GM12878 (cell line): ENCODE measurements around the gene CTIF. TPM values are rescaled to one million over a fixed set of nuclear protein-coding genes. Genes with fewer than 3 reads are reported as not detected.

Source experiments
- ATAC-seq: fragments of 200-7000 bp; cut with Tn5 transposase; 3 replicates; pipeline ENCODE4 v1.9.1; 2020; ENCODE audit warnings: mild to moderate bottlenecking, moderate library complexity
- BruUV-seq: library from RNA; stranded (reverse); fragments of 400-500 nt; replicated peaks from 2 replicates; lab custom pipeline; 2021; lab: Mats Ljungman, UMichigan
- CTCF ChIA-PET: fragments of 300-600 bp; sonication (Branson Sonifier 250); formaldehyde crosslinking; extraction: SDS; loops from one replicate; lab custom pipeline; 2021; ENCODE audit warnings: inconsistent platforms; lab: Yijun Ruan, JAX
- POLR2A ChIA-PET: fragments of 350-600 bp; formaldehyde crosslinking; extraction: SDS; loops from one replicate; lab custom pipeline; 2021; ENCODE audit warnings: inconsistent platforms; lab: Charles Lee
- RAD21 ChIA-PET: fragments of 300-600 bp; sonication (Branson Sonifier 250); formaldehyde crosslinking; loops from one replicate; lab custom pipeline; 2023; ENCODE audit warnings: antibody characterized with exemption; ENCODE audit not compliant: unreplicated experiment; lab: Charles Lee
- SMC1A ChIA-PET: fragments of 300-600 bp; sonication (Branson Sonifier 250); formaldehyde crosslinking; loops from one replicate; lab custom pipeline; 2023; ENCODE audit not compliant: unreplicated experiment, uncharacterized antibody; lab: Charles Lee
- DNase-seq: peaks from one replicate; pipeline ENCODE4 v3.0.0-alpha.2; 2011; ENCODE audit warnings: low read depth, low spot score
- FAIRE-seq: peaks from 3 replicates; lab custom pipeline; 2011; peaks lifted over from hg19 to GRCh38; lab: Jason Lieb, UNC
- H2AFZ ChIP-seq: 2 replicates; pipeline ENCODE4 v1.6.0; 2011; ENCODE audit warnings: low read depth, low read length, control low read depth; ENCODE audit not compliant: control insufficient read depth
- H3K27ac ChIP-seq: 2 replicates; pipeline ENCODE4 v1.5.1; 2011; ENCODE audit warnings: control low read depth; ENCODE audit not compliant: control insufficient read depth, insufficient read depth
- H3K27me3 ChIP-seq, 2 experiments: replicated peaks in 1 of 2; 2 replicates each; pipeline versions ENCODE4 v1.6.0 to v1.6.1; 2011; ENCODE audit warnings: low read length in 1 of 2; ENCODE audit not compliant: control insufficient read depth in 2 of 2, insufficient read depth in 2 of 2
- H3K36me3 ChIP-seq, 2 experiments: 2 replicates each; pipeline ENCODE4 v1.5.1; 2011; ENCODE audit warnings: low read length in 1 of 2; ENCODE audit not compliant: control insufficient read depth in 2 of 2, insufficient read depth in 2 of 2
- H3K4me1 ChIP-seq: 2 replicates; pipeline ENCODE4 v1.6.1; 2011; ENCODE audit warnings: mild to moderate bottlenecking, low read length, moderate library complexity, mixed read lengths; ENCODE audit not compliant: control insufficient read depth, insufficient read depth
- H3K4me2 ChIP-seq: 2 replicates; pipeline ENCODE4 v1.6.0; 2011; ENCODE audit warnings: control low read depth; ENCODE audit not compliant: control insufficient read depth, insufficient read depth
- H3K4me3 ChIP-seq: fragments of 200-600 bp; sonication (generic); 2 replicates; pipeline ENCODE4 v1.5.1; 2016
- H3K79me2 ChIP-seq: 2 replicates; pipeline ENCODE4 v1.6.0; 2011; ENCODE audit warnings: low read length; ENCODE audit not compliant: control insufficient read depth, insufficient read depth
- H3K9ac ChIP-seq: 2 replicates; pipeline ENCODE4 v1.8.0; 2011; ENCODE audit warnings: low read length, control low read depth, mixed read lengths; ENCODE audit not compliant: control insufficient read depth, insufficient read depth
- H3K9me3 ChIP-seq: replicated peaks from 3 replicates; pipeline ENCODE4 v1.5.1; 2011; ENCODE audit warnings: mild to moderate bottlenecking, low read length; ENCODE audit not compliant: control insufficient read depth, insufficient read depth
- H4K20me1 ChIP-seq: 2 replicates; pipeline ENCODE4 v1.6.0; 2011; ENCODE audit not compliant: control insufficient read depth, insufficient read depth
- BACH1 ChIP-seq: fragments of 450-650 bp; IDR thresholded peaks from 2 replicates; pipeline ENCODE4 v1.6.1; 2017; ENCODE audit warnings: mild to moderate bottlenecking, borderline replicate concordance
- CEBPZ ChIP-seq: fragments of 150-350 bp; IDR thresholded peaks from 2 replicates; pipeline ENCODE4 v1.6.1; 2016; ENCODE audit warnings: low read depth, low read length
- CREB1 ChIP-seq: IDR thresholded peaks from 2 replicates; pipeline ENCODE4 v1.6.1; 2012; ENCODE audit warnings: low read depth, mild to moderate bottlenecking, inconsistent platforms
- FOXK2 ChIP-seq: fragments of 450-650 bp; IDR thresholded peaks from 2 replicates; pipeline ENCODE4 v1.6.1; 2017; ENCODE audit warnings: mild to moderate bottlenecking, moderate library complexity
- MEF2B ChIP-seq: fragments of 450-650 bp; IDR thresholded peaks from 2 replicates; pipeline ENCODE4 v1.6.1; 2018; ENCODE audit warnings: mild to moderate bottlenecking, moderate library complexity; ENCODE audit not compliant: partially characterized antibody, poor library complexity, severe bottlenecking
- PAX8 ChIP-seq: fragments of 450-650 bp; IDR thresholded peaks from 2 replicates; pipeline ENCODE4 v1.6.1; 2017; ENCODE audit warnings: mild to moderate bottlenecking, moderate library complexity
- PKNOX1 ChIP-seq: fragments of 450-650 bp; IDR thresholded peaks from 2 replicates; pipeline ENCODE4 v1.6.1; 2016; ENCODE audit warnings: mild to moderate bottlenecking
- SMAD1 ChIP-seq: fragments of 450-650 bp; IDR thresholded peaks from 2 replicates; pipeline ENCODE4 v1.6.1; 2018; ENCODE audit warnings: mild to moderate bottlenecking, low read depth; ENCODE audit not compliant: partially characterized antibody
- SPI1 ChIP-seq: IDR thresholded peaks from 2 replicates; pipeline ENCODE4 v1.6.1; 2011; ENCODE audit warnings: low read depth, mild to moderate bottlenecking, low read length, moderate library complexity, borderline replicate concordance; ENCODE audit not compliant: insufficient read depth
- SUZ12 ChIP-seq: fragments of 200-600 bp; sonication (generic); IDR thresholded peaks from one replicate; pipeline ENCODE4 v1.6.1; 2018; ENCODE audit warnings: antibody characterized with exemption, mild to moderate bottlenecking; ENCODE audit not compliant: unreplicated experiment
- TCF7 ChIP-seq: IDR thresholded peaks from 2 replicates; pipeline ENCODE4 v1.6.1; 2014; ENCODE audit warnings: antibody characterized with exemption, borderline replicate concordance
- WGBS: methylation state at CpG from one replicate; pipeline ENCODE4 v1.1.6; 2016; ENCODE audit warnings: low lambda C conversion rate; ENCODE audit not compliant: insufficient replicate concordance, insufficient coverage; ENCODE audit errors: missing lambda C conversion rate; 5-methylcytosine and 5-hydroxymethylcytosine counted together
- in situ Hi-C: fragments of 300-500 bp; cut with MboI; formaldehyde crosslinking; loops from 9 replicates; pipeline ENCODE4 v1.14.3; 2018; ENCODE audit warnings: mixed read lengths
- intact Hi-C: fragments of 100-400 bp; cut with micrococcal nuclease; formaldehyde crosslinking; loops from one replicate; pipeline ENCODE4 v1.14.2; 2022; ENCODE audit not compliant: unreplicated experiment
- polyA plus RNA-seq, 11 experiments: library from polyadenylated mRNA; depleted of rRNA in 4 of 11; unstranded in 6 of 11; stranded (reverse) in 5 of 11; fragments of >200 nt; fragmentation: Nextera tagmentation in 4 of 11; fragmentation: Illumina TruSeq in 1 of 11; extraction: Ambion mirVana in 4 of 11; extraction: Trizol in 1 of 11; gene quantifications; 1 replicate in 1 of 11; 2 replicates in 10 of 11; pipeline versions ENCODE4 v1.2.1 to v1.2.3, GENCODE V29; 2011 to 2016; ENCODE audit warnings: inconsistent platforms in 2 of 11, missing spikeins in 2 of 11, low read depth in 1 of 11
- total RNA-seq, 4 experiments: library from RNA; depleted of rRNA in 3 of 4; stranded (reverse); fragments of >200 nt in 3 of 4; fragmentation: Illumina TruSeq in 1 of 4; extraction: Trizol in 1 of 4; gene quantifications; 2 replicates each; pipeline versions ENCODE4 v1.2.1 to v1.2.3, GENCODE V29; 2013 to 2021

The CTIF gene
- total and polyA plus RNA-seq, 10 of the 15 experiments (the other 5 are each of a cell fraction or from before 2014, with no cell fraction given) = 0.06 to 11.6 (median 2.5) TPM

- TF ChIP-seq CEBPZ (no peak), MEF2B (no peak), FOXK2 (no peak), TCF7 (no peak), SPI1 (no peak), PAX8 (no peak), PKNOX1 (no peak), CREB1 (no peak)
Measured at GRCh38 chr18:48567388-48567787, 28.6 kb downstream of the CTIF start (continued).

GRCh38 chr18:48569139-48569914 is 30.5 kb downstream of the CTIF start:
- Histone ChIP-seq H3K79me2 (no peaks in the 10 kb centered on the region), H3K27ac (no peak overlapping the region), H3K4me1 (no peaks in the 10 kb centered on the region), H3K9ac (no peak overlapping the region)
- RAD21 ChIA-PET = no interaction called here
- POLR2A ChIA-PET = no interaction called here
- TF ChIP-seq SMAD1 = no peak
- TF ChIP-seq SUZ12 = no peak
- TF ChIP-seq BACH1 = no peak
- TF ChIP-seq, all 136 proteins: peak for 0
- H3K4me2 ChIP-seq = no peak overlapping the region
- in situ Hi-C loops (no loop called here), intact Hi-C loops (no loop called here)
- no peak for ATAC-seq
- DNase-seq = no peak
- no peaks in the 10 kb centered on the region for H3K36me3 ChIP-seq
- no peak overlapping the region for H2AFZ ChIP-seq
- BruUV-seq = no TSS peak
- ChIA-PET SMC1A (no interaction called here), CTCF (no interaction called here)
- WGBS = 62% methylated on average over 9 of the region's 9 CpGs
- no peak for FAIRE-seq
- H3K4me3 ChIP-seq = no peak overlapping the region
- no peaks in the 10 kb centered on the region for H4K20me1 ChIP-seq
- no peaks in the 10 kb centered on the region; the same call in 2 of the 3 replicates for H3K9me3 ChIP-seq
- H3K27me3 ChIP-seq = no peaks in the 10 kb centered on the region
